HG02885 (cell line): ENCODE measurements around the gene ACSL1.

Experiments used
- ATAC-seq: cut with Tn5 transposase; IDR thresholded peaks from one replicate; pipeline ENCODE4 v1.9.1; 2021; ENCODE audit warnings: mild to moderate bottlenecking; ENCODE audit not compliant: unreplicated experiment, poor library complexity

Gene ACSL1

GRCh38 chr4:184814686-184815045 is 11.1 kb downstream of the ACSL1 start:
- ATAC-seq: no peak

- ATAC-seq: no peak
Measured at GRCh38 chr4:184812651-184813181, 13.1 kb downstream of the ACSL1 start.

- no peak for ATAC-seq
Measured at GRCh38 chr4:184812199-184812542, 13.6 kb downstream of the ACSL1 start.

- no peak for ATAC-seq
Measured at GRCh38 chr4:184811526-184812198, 14.1 kb downstream of the ACSL1 start.

- no peak for ATAC-seq
Measured at GRCh38 chr4:184810720-184811119, 15.0 kb downstream of the ACSL1 start.

- no peak for ATAC-seq
Measured at GRCh38 chr4:184808713-184809050, 17.1 kb downstream of the ACSL1 start.

- no peak for ATAC-seq
Measured at GRCh38 chr4:184807797-184808712, 17.7 kb downstream of the ACSL1 start.

- ATAC-seq: no peak
Measured at GRCh38 chr4:184807256-184807655, 18.5 kb downstream of the ACSL1 start.

- ATAC-seq: no peak
Measured at GRCh38 chr4:184806711-184807110, 19.1 kb downstream of the ACSL1 start.

GRCh38 chr4:184806229-184806550 is 19.6 kb downstream of the ACSL1 start:
- ATAC-seq: no peak

- peak; percentile 66 for ATAC-seq
Measured at GRCh38 chr4:184805462-184806228, 20.1 kb downstream of the ACSL1 start.

GRCh38 chr4:184804621-184805020 is 21.1 kb downstream of the ACSL1 start:
- ATAC-seq: no peak

- ATAC-seq: no peak
Measured at GRCh38 chr4:184803874-184804273, 21.9 kb downstream of the ACSL1 start.

- ATAC-seq: no peak
Measured at GRCh38 chr4:184803133-184803532, 22.6 kb downstream of the ACSL1 start.

GRCh38 chr4:184802697-184803015 is 23.1 kb downstream of the ACSL1 start:
- no peak for ATAC-seq

- no peak for ATAC-seq
Measured at GRCh38 chr4:184801781-184802696, 23.7 kb downstream of the ACSL1 start.

- ATAC-seq: no peak
Measured at GRCh38 chr4:184798504-184798903, 27.3 kb downstream of the ACSL1 start.

GRCh38 chr4:184796906-184797305 is 28.9 kb downstream of the ACSL1 start:
- no peak for ATAC-seq

- ATAC-seq: no peak
Measured at GRCh38 chr4:184795214-184795844, 30.4 kb downstream of the ACSL1 start.

- ATAC-seq: no peak
Measured at GRCh38 chr4:184794470-184794869, 31.3 kb downstream of the ACSL1 start.
